Keratinocyte (primary cell): ENCODE measurements around the gene ARHGAP19. TPM values are rescaled to one million over a fixed set of nuclear protein-coding genes. Genes with fewer than 3 reads are reported as not detected.
A peak's percentile ranks its signal among the peaks of the same experiment; 100 is the strongest.

Experiments used
- DNase-seq: peaks from one replicate; pipeline ENCODE4 v3.0.0-alpha.2; 2011; ENCODE audit warnings: low read depth, missing footprints, low spot score
- FAIRE-seq: peaks from 2 replicates; lab custom pipeline; 2011; peaks lifted over from hg19 to GRCh38; lab: Jason Lieb, UNC
- H2AFZ ChIP-seq: 2 replicates; pipeline ENCODE4 v1.6.0; 2012; ENCODE audit warnings: low read length, control low read depth, inconsistent platforms; ENCODE audit not compliant: control insufficient read depth
- H3K27ac ChIP-seq: 2 replicates; pipeline ENCODE4 v1.5.1; 2011; ENCODE audit warnings: low read length; ENCODE audit not compliant: control insufficient read depth, insufficient read depth
- H3K27me3 ChIP-seq: 3 replicates; pipeline ENCODE4 v1.6.0; 2011; ENCODE audit warnings: low read length; ENCODE audit not compliant: control insufficient read depth, insufficient read depth; ENCODE audit errors: extremely low read depth
- H3K36me3 ChIP-seq, 2 experiments: 2 replicates in 1 of 2; 3 replicates in 1 of 2; pipeline ENCODE4 v1.5.1; 2011; ENCODE audit warnings: low read length in 2 of 2, mild to moderate bottlenecking in 1 of 2; ENCODE audit not compliant: control insufficient read depth in 2 of 2, insufficient read depth in 2 of 2; ENCODE audit errors: extremely low read depth in 1 of 2
- H3K4me1 ChIP-seq: 3 replicates; pipeline ENCODE4 v1.5.1; 2011; ENCODE audit warnings: low read length; ENCODE audit not compliant: control insufficient read depth, insufficient read depth; ENCODE audit errors: extremely low read depth
- H3K4me2 ChIP-seq: 3 replicates; pipeline ENCODE4 v1.6.0; 2011; ENCODE audit warnings: low read depth, low read length; ENCODE audit not compliant: control insufficient read depth, insufficient read depth; ENCODE audit errors: extremely low read depth
- H3K4me3 ChIP-seq, 3 experiments: fragments of 200-600 bp in 1 of 3; sonication (generic) in 1 of 3; 2 replicates in 2 of 3; 3 replicates in 1 of 3; pipeline ENCODE4 v1.5.1; 2011 to 2016; ENCODE audit warnings: low read length in 3 of 3, mild to moderate bottlenecking in 3 of 3, control low read depth in 2 of 3, inconsistent platforms in 1 of 3, low read depth in 1 of 3, mixed read lengths in 1 of 3, mixed run types in 1 of 3, moderate library complexity in 1 of 3; ENCODE audit not compliant: control insufficient read depth in 2 of 3, insufficient read depth in 2 of 3; ENCODE audit errors: extremely low read depth in 1 of 3
- H3K79me2 ChIP-seq: 2 replicates; pipeline ENCODE4 v1.6.0; 2012; ENCODE audit warnings: low read length; ENCODE audit not compliant: control insufficient read depth, insufficient read depth
- H3K9ac ChIP-seq: 3 replicates; pipeline ENCODE4 v1.6.0; 2011; ENCODE audit warnings: low read length; ENCODE audit not compliant: control insufficient read depth, insufficient read depth; ENCODE audit errors: extremely low read depth
- H3K9me1 ChIP-seq: 3 replicates; pipeline ENCODE4 v1.6.0; 2011; ENCODE audit warnings: low read length; ENCODE audit not compliant: control insufficient read depth, insufficient read depth; ENCODE audit errors: extremely low read depth
- H3K9me3 ChIP-seq: 2 replicates; pipeline ENCODE4 v1.5.1; 2012; ENCODE audit warnings: low read depth, low read length; ENCODE audit not compliant: control insufficient read depth
- H4K20me1 ChIP-seq: 3 replicates; pipeline ENCODE4 v1.6.0; 2011; ENCODE audit warnings: low read length; ENCODE audit not compliant: control insufficient read depth, insufficient read depth; ENCODE audit errors: extremely low read depth
- CTCF ChIP-seq, 3 experiments: IDR thresholded peaks in 1 of 3; conservative IDR thresholded peaks in 1 of 3; optimal IDR thresholded peaks in 1 of 3; 2 replicates in 2 of 3; 3 replicates in 1 of 3; pipeline versions ENCODE3 to v1.5.1; 2011; ENCODE audit warnings: low read length in 3 of 3, mild to moderate bottlenecking in 3 of 3, moderate library complexity in 2 of 3, control low read depth in 1 of 3, inconsistent platforms in 1 of 3; ENCODE audit not compliant: insufficient read depth in 2 of 3; ENCODE audit errors: extremely low read depth in 1 of 3
- EZH2 ChIP-seq: IDR thresholded peaks from one replicate; pipeline ENCODE4 v1.6.1; 2012; ENCODE audit warnings: inconsistent platforms, mild to moderate bottlenecking, low read length, moderate library complexity
- dilution Hi-C: fragments of 300-500 bp; cut with MboI; formaldehyde crosslinking; loops from one replicate; pipeline ENCODE4 v1.7.0; 2020; ENCODE audit warnings: low sequenced_read_pairs; ENCODE audit not compliant: extremely low pct_ligation_motif_present
- polyA plus RNA-seq, 5 experiments: library from polyadenylated mRNA; depleted of rRNA in 3 of 5; stranded (reverse) in 3 of 5; stranded (forward) in 1 of 5; unstranded in 1 of 5; fragments of >200 nt; gene quantifications; 1 replicate in 1 of 5; 2 replicates in 3 of 5; 3 replicates in 1 of 5; pipeline versions ENCODE4 v1.2.1 to v1.2.3, GENCODE V29; 2011 to 2012; ENCODE audit warnings: missing spikeins in 2 of 5, low read depth in 1 of 5, low replicate concordance in 1 of 5

ARHGAP19 gene
- polyA plus RNA-seq, 1 donor (not counting 4 experiments of a cell fraction or from before 2014, with no cell fraction given): 7.5 TPM

DNA sequence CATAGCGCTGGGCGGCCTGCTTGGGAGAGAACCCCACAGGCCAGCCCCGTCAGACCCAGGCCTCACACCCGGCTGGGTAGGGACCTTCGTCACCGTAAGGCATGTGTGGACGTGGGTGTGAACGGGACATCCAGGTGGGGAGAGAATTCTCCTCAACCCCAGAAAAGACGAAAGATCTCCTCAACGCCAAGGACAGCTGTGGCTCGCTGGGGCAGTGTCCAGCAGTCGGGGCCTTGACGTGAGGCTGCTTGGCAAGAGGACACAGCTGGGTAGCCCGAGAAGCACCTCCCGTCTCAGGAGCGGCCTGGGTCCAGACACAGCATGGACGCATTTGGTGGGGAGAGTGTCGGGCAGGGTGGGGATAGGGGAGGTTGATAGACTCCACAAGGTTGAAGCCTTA lies 105.5 kb downstream of the ARHGAP19 start:
- no peak overlapping the region for H3K4me3 ChIP-seq
- no peaks in the 10 kb centered on the region for H3K4me1 ChIP-seq
- dilution Hi-C loops: no loop called here
- no peaks in the 10 kb centered on the region for H4K20me1 ChIP-seq
- FAIRE-seq (no peak), DNase-seq (no peak)
- no peak for TF ChIP-seq EZH2
- no peak for TF ChIP-seq CTCF (optimal IDR thresholded peaks at IDR 0.05 in 1 of 3, IDR thresholded peaks at IDR 0.05 in 1 of 3, conservative IDR thresholded peaks at IDR 0.05 in 1 of 3; ENCODE audit: extremely low read depth in 1 of 3, insufficient read depth in 2 of 3, low read length in 3 of 3)
- no peaks in the 10 kb centered on the region for H3K9me1 ChIP-seq
- no peaks in the 10 kb centered on the region for H3K36me3 ChIP-seq
- peaks cover 80% of the 10 kb centered on the region for H3K27me3 ChIP-seq
- H3K27ac ChIP-seq: no peak overlapping the region
- H3K4me2 ChIP-seq: no peak overlapping the region
- H2AFZ ChIP-seq: no peak overlapping the region
- no peaks in the 10 kb centered on the region for H3K79me2 ChIP-seq
- no peaks in the 10 kb centered on the region for H3K9me3 ChIP-seq
- no peak overlapping the region for H3K9ac ChIP-seq

- DNase-seq (no peak), FAIRE-seq (no peak)
- no peaks in the 10 kb centered on the region for H3K79me2 ChIP-seq
- H3K9ac ChIP-seq: no peak within 1 kb of the TSS
- dilution Hi-C loops: no loop called here
- H3K27ac ChIP-seq: no peak within 1 kb of the TSS
- no peaks in the 10 kb centered on the region for H3K4me1 ChIP-seq
- H3K4me2 ChIP-seq: no peak within 1 kb of the TSS
- H2AFZ ChIP-seq: no peak within 1 kb of the TSS
- TF ChIP-seq CTCF (optimal IDR thresholded peaks at IDR 0.05 in 1 of 3, IDR thresholded peaks at IDR 0.05 in 1 of 3, conservative IDR thresholded peaks at IDR 0.05 in 1 of 3; ENCODE audit: extremely low read depth in 1 of 3, insufficient read depth in 2 of 3, low read length in 3 of 3): no peak
- peak; percentile 71 for TF ChIP-seq EZH2
- H3K36me3 ChIP-seq: no peaks in the 10 kb centered on the region
- peaks cover 93% of the 10 kb centered on the region for H3K27me3 ChIP-seq
- no peak within 1 kb of the TSS for H3K4me3 ChIP-seq
- no peaks in the 10 kb centered on the region for H3K9me3 ChIP-seq
- H4K20me1 ChIP-seq: no peaks in the 10 kb centered on the region
- H3K9me1 ChIP-seq: no peaks in the 10 kb centered on the region
These were observed 106.9 kb downstream of the ARHGAP19 start, which contains the start of gene SLIT1 for GRCh38 chr10:97185326-97186058. Gene SLIT1, minus strand, starts transcription at chr10:97185959. Its CDS starts 285 bp downstream, at chr10:97185674.
